Stimulated activated CD8-positive, alpha-beta memory T cell treated with anti-CD3 and anti-CD28 coated beads, Interleukin-4, amount 100 ng/mL, for 1 hour (primary cell): ENCODE measurements around the gene COL20A1.

Source experiments
- DNase-seq, 2 donors: peaks; one replicate each; pipeline ENCODE4 v3.0.0-alpha.2; 2020; ENCODE audit warnings: low read depth in 2 of 2, low spot score in 1 of 2

The COL20A1 gene

DNA sequence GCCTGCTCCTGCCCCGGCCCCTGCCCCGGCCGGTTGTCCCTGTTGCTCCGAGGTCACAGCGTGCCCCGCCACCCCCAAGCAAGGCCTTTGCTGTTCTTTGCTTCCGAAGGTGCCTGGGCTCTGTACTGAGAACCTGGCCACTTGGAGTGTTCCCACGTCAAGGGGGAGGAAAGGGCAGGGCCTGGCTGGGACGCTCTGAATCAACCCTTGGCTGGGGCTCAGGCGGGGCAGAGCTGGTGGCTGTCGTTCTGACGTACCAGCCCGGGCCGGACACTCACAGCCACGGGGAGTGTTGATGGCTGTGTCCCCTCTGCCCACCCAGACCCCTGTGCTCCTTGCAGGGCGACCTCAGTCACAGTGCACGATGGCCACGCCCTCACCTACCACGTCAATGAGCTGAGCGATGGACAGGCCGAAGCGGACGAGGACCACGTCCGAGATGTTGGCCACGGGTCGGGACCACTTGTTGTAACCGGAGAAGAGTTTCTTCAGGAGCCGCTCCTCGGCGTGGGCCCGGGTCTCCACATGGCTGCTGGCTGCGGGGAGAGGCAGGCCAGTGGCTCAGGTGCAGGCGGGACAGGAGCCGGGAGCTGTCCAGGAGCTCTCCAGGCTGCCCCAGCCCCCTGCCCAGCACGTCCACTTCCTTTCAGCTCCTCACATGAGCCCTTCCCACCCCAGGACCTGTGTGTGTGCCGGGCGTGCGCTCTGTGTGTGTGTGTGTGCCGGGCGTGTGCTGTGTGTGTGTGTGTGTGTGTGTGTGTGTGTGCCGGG, 66.4 kb downstream of the COL20A1 start:
- DNase-seq, result no peak

DNA sequence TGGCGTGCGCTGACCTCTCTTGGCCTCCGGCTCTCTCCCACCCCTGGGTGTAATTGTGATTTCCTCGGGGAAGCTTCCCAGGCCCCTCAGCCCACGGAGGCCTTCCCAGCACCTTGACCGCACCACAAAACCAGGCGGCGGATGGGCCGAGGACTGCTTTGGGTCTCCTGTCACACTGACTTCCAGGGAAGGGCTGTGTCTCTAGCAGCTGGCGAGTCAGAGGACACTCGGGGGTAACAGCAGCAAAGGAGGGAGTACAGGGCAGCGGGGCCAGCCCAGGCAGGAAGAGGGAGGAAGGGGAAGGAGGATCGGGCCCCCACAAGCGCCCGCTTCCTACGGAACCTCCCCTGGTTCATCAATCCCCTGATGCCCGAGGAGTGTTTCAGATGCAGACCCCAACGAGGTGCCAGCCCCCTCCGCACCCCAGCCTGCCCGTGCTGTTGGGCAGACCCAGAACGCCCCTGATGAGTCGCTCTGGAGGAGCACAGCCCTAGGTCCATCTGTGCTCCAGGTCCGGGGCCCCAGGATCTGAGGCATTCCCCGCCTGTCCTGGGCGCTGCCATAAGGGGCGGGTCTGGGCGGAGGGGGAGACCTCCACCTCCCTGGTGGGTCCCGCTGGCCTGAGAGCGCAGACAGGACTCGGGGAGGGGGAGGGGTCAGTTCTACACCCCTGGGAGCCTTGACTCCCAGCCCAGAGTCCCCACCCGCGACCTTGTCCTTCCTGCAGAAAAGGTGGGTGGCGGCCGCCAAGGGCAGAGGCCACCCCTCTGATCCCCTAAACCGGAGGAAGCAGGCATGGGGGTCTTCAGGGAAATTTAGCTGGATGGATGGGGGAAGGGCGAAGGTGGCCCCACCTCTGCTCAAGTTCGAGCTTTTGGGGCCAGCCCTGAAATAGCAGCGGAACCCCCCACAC, 67.2 kb downstream of the COL20A1 start:
- DNase-seq, result no peak

DNA sequence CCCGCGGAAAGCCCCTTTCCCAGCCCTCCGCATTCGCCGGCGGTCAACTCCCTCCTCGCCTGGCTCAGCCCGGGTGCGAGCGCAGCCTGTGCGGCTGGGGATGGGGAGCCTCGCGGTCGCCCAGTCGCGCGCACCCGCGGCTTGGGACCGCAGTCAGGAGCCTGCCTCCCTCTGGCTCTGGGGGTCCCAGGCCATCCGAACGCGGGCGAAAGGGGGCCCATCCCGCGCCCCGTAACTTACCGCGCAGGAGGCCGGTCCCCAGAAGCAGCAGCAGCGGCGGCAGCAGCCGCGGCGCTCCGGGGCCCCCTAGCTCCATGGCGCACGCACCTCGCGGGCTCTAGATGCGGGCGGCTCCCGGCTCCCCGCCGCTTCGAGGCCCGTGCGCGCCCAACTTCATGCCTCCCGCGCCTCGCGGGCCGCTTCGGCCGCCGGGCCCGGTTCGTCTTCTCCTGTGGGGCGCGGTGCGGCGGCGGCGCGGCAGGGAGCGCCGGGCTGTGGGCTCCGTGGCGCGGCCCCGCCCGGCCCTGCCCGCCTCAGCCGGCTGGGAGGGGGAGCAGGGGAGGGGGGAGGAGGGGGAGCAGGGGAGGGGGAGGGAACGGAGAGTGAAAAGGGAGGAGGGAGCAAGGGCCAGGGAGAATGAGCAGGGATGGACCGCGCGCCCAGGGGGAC, 68.0 kb downstream of the COL20A1 start, which contains the start of gene CHRNA4:
Gene CHRNA4, minus strand, starts transcription at position 500 of the 669 bp plus-strand sequence. Its CDS starts 184 bp downstream, at position 316.
- DNase-seq, result no peak

DNA sequence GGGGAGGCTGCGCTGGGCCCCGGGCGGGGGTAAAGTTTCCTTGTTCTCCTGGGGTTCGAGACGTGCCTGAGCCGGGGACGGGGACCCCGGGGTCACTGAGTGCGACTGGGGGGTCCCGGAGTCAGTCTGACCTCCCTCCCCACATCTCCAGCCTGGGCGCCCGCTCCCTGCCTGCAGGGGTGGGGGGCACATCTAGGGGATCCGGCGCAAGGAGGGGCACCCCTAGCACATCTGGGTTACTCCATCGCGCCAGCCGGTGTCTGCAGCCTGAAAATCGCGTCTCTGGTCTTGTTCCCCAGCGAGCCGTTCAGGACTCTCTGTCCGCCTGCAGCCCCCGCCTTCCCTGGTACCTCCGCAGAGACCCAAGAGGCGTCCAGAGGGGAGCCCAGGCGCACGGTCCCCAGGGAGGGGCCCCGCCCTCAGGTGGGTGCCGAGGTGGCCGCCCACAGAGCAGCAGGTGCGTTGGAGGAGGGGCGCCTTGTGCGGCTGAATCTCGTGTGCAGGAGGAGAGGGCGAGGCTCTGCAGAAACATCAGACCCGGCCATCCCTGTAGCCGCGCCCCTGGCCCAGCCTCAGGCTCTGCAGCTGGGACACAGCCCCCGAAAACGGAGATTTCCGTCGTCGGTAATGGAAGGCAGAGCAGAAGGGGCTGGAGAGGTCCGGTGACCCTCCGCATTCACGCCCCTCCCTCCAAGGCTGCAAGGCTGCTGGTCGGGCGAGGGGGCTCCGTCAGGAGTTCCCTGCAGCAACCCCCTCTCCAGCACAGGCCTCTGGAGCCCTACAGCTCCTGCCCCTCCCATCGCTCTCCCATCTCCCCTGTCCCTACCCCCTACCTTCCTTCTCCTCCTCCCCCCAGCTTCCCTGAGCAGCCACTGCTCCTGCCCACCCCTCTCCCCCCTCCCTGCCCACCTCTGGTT, 68.8 kb downstream of the COL20A1 start:
- no peak for DNase-seq

DNA sequence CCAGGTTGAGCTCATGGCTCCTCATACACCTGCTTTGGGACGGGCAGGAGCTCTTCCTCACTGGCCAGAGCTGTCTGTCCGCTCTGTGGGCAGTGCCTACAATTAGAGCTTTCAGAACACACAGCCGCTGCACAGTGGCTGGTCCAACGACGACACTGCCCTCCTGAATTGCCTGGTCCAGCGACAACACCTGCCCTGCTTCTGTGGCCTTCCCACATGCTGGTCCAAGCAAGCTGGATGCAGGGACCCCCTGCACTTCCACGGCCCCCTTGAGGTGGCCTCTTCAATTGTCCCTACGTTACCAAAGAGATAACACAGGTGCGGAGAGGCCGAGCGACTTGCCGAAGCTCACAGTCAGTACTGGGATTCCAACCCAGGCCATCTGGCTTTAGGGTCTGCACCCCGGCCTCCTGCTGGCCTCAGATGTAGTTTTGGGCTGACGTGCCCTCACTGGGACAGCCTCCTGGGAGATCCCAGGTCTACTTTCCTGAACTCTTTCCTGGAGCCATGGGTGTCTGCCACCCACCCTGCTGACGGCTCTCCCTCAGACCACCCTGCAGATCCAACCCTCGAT, 69.5 kb downstream of the COL20A1 start:
- DNase-seq, result no peak

DNA sequence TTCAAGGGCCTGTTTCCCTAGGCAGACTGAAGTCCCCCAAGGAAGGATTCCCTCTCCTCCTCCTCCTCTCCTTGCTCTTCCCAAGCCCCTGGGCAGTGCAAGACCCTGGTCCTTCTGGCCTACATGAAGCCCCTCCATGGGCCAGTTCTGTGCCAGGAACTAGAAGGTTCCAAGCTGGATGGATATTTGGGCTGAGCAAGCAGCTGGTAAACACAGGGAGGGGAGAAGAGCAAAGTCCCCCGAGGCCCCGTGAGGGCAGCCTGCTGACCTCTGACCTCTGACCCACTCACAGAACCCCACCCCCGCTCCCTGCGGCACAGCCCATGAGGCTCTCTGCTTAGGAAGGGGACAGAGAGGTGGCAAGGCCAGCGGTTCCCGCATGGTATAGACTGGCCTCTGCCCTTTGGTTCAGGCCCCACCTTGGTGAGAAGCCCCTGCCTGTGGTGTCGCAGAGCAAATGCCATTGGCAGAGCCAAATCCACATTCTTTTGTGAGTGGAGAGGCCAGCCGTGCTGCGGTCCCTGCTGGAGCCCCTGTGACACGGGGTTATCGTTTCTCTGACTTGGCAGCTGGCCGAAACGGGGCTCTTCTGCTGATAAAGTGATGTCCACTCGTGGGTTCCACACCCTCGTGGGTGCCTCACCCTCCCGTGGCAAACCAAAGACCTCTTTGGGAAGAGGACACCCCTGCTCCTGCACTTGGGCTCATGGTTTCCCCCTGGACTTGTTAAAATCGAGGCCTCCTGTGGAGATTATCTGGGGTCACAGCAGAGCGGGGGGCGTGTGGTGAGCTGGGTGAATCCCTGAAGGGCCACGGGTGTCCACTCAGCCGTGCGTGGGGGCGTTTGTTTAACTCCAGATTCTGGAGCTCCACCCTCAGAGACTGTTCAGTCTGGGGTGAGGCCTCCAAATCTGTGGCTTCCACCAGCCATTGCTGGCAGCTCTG, 70.3 kb downstream of the COL20A1 start:
- no peak for DNase-seq

DNA sequence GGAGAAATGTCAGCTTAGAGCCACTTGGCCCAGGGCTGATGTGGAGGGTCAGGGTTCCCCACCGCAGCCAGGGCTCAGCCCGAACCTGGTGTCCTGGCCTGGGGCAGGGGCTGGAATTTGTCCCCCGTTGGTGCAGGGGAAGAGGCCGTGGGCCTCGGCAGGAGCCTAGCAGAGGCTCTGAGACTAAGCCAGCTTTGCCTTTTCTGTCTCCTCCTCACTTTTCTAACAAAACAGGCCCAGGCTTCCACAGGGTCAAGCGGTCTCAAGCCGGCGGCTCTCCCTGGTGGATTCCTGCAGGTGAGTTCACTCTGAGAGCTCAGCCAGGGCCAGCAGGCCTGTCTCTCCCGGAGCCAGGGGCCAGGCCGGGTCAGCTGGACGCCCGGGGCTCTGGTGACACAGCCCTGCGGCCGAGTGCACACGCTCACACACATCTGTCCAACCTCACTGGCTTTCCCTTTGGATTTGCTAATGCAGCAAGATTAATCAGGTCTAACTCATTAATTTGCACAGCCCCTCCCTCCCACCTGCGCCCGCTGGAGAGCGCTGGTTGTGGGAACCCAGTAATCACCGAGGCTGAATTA, 71.1 kb downstream of the COL20A1 start:
- DNase-seq, result no peak

DNA sequence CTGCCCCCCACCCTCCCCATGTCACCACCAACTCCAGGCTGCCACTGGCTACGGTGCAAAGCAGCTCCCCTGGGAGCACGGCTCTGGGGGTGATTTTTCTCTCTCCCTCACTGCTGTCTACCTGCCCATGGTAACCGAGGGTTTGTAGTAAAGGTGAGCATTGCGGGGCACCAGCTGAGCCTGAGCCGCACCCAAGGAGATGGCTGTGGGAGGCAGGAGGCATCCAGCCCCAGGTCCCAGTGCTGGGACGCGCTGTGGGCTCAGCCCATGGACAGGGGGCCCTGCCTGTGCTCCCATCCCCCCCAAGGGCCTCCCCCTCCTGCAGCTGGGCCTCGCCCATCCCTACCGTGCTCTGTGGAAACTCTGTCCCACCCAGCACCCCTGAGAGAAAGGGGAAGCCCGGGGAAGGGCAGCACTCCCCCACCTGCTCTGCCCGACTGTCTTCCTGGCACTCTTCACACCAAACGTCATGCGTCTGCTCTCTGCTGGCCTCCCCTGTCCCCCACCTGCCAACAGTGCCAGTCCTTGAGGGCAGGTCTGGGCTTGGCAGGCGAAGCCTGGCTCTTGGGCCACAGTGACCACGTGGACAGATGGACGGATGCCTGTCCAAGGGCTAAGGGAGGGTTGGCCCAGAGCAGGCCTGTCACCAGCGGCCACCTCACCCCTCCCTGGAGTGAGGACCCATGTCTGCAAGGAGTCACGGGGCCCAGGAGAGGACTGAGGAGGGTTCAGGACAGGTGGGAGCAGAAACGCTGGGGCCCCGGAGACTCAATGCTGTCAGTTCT, 72.0 kb downstream of the COL20A1 start:
- no peak for DNase-seq

DNA sequence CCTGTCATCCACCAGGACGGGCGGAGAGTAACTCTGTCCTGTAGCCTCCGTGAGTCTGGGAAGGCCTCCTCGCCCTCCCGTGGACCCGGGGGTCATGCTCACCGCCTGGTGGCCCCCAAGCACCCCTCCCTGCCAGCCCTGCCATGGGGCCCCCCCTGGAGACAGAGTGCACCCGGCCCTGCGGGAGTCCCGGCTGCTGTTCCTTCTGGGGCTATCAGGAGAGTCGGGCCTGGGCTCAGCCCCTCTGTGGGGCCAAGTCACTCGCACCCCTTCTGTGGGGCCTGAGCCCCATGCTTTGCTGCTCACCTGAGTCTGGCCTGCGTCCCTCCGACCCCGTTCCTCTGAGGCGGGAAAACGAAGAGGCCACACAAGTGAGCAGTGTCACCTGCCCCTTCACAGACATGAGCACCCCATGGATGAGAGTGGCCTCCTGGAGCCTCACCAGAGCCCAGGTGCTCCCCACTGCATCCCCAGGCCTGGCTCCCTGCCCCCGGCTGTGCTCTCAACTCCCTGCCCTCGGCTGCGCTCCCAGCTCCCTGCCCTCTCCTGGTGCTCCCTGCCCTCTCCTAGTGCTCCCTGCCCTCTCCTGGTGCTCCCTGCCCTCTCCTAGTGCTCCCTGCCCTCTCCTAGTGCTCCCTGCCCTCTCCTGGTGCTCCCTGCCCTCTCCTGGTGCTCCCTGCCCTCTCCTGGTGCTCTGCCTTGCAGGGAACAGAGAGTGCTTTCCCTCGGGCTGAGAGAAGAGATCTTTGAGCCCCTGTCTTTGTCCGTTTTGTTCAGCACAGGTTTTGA, 72.8 kb downstream of the COL20A1 start:
- DNase-seq, result no peak

DNA sequence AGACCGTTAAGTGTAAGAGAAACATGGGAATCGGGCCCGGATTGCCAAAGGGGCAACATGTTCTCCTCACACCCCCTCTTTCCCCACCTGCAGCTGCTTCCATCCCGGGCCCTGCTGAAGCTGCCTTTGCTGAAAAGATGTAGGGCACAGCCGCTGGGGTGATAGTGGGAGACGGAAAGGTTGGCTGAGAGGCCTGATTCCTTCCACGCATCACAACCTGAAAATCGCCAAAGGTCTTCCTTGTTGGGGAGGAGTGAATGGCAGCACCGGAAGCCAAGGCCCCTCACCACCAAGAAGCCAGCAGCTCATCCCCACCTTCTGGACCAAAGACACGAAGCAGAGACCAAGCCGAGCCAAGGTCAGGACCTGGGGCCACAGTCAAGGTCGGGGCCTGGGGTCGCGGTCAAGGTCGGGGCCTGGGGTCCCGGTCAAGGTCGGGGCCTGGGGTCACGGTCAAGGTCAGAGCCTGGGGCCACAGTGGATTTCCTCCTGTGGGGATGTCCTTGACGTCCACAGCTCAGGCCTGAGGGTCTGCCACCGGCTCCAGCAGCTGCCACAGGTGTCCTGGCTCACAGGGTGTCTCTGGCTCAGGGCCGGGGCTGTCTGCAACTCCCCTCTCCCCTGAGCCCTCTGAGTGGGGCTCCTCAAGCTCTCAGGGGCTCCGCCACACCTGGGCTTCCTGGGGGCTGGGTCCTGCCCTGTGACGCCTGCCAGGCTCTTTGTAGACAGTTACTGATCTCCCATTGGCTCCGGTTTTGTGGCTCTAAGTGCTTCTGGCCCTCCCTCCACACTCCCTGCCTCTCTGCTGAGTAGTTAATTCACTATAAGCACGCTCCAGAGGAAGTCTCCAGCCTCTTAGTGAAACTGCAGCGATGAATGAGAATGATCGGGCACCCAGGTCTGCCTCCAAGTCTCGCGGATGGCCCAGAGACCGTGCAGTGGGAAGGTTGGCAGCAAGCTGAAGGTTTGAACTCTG, 73.7 kb downstream of the COL20A1 start:
- DNase-seq, result no peak

DNA sequence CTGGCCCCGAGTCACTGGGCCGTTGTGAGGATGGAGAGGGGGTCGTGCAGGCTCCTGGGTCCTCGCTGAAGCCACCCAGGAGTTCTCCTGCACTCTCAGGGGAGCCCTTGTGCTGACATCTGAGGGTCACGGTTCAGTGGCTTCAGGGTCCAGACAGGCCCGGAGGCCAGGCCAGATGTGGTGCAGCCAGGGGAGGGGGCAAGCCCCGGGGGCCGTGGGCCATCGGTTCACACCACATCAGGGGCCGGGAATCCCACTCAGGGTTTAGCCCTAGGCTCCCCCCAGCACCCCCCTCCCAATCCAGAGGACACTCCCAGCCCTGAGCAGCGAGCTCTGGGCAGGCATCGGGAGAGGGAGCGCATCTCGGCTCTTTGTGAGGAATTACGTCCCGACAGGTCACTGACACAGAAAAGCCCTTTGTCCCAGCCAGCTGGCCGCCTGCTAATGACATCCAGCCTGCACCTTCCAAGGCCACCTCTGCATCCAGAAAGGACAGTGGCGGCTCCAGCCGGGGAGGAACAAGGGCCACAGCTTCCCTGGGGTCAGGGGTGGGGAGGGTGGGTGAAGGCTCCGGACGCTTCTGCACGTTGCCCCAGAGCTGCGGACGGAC, 74.6 kb downstream of the COL20A1 start:
- no peak for DNase-seq

DNA sequence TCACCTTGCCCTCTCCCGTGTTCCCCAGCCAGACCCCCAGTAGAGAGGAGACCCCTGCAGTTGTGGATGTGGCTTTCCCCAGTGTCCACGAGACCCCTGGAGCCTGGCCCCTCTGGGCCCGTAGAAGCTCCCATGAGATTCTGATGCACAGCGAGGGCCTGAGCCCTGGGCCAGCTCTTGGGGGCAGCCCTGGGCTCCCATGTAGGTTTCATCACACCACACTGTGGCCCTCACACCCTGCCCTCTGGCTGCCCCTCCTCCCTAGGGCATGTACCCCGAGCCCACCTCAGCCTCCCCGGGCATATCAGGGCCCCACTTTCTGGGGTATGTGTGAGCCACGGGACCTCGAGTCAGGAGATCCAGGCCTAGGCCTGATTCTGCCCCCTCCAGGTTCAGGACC, 75.2 kb downstream of the COL20A1 start:
- DNase-seq, result no peak

DNA sequence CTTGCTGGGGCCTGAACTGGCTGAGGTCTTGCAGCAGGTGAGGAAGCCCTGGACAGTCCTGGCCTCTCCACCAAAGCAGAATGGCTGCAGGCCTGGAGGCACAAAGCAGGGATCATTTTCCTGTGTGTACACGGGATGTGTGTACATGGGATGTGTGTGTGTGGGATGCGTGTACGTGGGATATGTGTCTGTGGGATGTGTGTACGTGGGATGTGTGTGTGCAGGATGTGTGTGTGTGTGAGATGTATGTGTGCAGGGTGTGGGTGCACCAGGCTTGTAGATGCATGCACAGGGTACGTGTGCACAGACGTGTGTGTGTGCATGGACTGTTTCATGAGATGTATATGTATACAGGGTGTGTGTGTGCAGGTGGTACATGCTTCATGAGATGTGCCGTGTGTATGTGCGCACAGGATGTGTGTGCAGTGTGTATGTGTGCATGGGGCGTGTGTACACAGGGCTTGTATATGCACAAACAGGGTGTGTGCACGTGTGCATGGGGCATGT, 76.1 kb downstream of the COL20A1 start:
- no peak for DNase-seq

DNA sequence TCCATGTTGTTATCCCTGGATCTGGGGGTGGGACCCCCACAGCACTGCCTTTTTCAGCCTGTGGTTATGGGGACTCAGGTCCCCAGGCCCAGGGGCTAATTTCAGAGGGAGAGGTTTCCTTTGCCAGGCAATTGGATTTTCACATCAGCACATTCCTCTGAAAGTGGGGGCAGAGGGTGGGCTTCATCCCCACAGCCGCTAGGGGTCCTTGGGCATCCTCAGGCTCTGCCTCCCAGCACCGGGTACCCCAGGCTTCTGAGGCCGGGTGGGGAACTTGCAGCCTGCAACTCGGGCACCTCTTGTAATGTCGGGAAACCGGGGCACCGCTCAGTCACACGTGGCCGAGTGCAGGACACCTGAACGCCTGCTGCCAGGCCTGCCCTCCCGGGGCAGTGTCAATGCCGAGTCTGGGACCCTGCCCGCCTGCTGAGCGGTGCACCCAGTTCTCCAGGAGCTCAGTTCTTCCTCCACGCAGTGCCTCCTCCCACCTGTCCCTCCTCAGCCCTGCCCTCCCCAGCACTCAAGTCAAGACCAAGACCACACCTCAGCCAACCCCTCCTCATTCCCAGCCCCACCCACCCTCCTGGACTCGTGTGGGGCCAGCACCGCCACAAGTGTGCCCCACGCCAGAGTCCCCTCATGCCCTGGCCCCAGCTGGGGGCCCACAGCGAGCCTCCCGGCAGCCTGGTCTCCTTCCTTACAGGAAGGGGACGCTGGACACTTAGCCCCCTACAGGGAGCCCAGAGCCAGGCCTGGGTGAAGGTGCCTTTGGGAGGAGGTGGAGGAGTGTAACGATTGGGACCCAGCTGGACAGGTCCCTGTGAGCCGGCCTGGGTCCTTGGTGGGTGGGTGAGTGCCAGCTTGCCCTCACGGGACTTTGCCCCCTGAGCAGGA, 77.0 kb downstream of the COL20A1 start:
- no peak for DNase-seq
